HepG2 (cell line): Measurements from ENCODE around the gene ZNF384. TPM values are rescaled to one million over a fixed set of nuclear protein-coding genes. Genes with fewer than 3 reads are reported as not detected.

ENCODE experiments used
- ATM ChIP-seq: fragments of 450-650 bp; IDR thresholded peaks from 2 replicates; pipeline ENCODE4 v1.7.1; 2017; ENCODE audit warnings: mild to moderate bottlenecking, borderline replicate concordance
- BCLAF1 ChIP-seq: fragments of 450-650 bp; IDR thresholded peaks from 2 replicates; pipeline ENCODE4 v1.6.1; 2017; ENCODE audit warnings: mild to moderate bottlenecking
- CC2D1A ChIP-seq: sonication (generic); formaldehyde crosslinking; IDR thresholded peaks from 2 replicates; pipeline ENCODE4 v1.8.1; 2023; ENCODE audit warnings: mild to moderate bottlenecking, missing genetic modification reagents
- FIP1L1 ChIP-seq: fragments of 200-400 bp; formaldehyde crosslinking; IDR thresholded peaks from 2 replicates; pipeline ENCODE4 v1.6.1; 2018; ENCODE audit warnings: low read depth, mild to moderate bottlenecking, low read length, moderate library complexity, borderline replicate concordance; ENCODE audit not compliant: insufficient read depth
- FOXA3 ChIP-seq: IDR thresholded peaks from 2 replicates; pipeline ENCODE4 v1.6.1; 2016; ENCODE audit warnings: missing genetic modification reagents, missing compliant biosample characterization
- ISX ChIP-seq: sonication (generic); formaldehyde crosslinking; conservative IDR thresholded peaks from 2 replicates; pipeline ENCODE4 v1.5.0; 2020; ENCODE audit warnings: missing genetic modification reagents
- JUN ChIP-seq: sonication (generic); formaldehyde crosslinking; IDR thresholded peaks from 2 replicates; pipeline ENCODE4 v1.4.0; 2020; ENCODE audit warnings: mild to moderate bottlenecking, missing genetic modification reagents
- MAFF ChIP-seq: IDR thresholded peaks from 2 replicates; pipeline ENCODE4 v1.6.1; 2011; ENCODE audit warnings: low read depth, low read length, improper control_type of control experiment
- MEIS2 ChIP-seq: sonication (generic); formaldehyde crosslinking; IDR thresholded peaks from 2 replicates; pipeline ENCODE4 v1.9.0; 2021; ENCODE audit warnings: mild to moderate bottlenecking, missing genetic modification reagents
- NFATC3 ChIP-seq: sonication (generic); formaldehyde crosslinking; IDR thresholded peaks from 2 replicates; pipeline ENCODE4 v1.5.1; 2020; ENCODE audit warnings: mild to moderate bottlenecking, missing genetic modification reagents
- NR3C1 ChIP-seq: sonication (generic); formaldehyde crosslinking; IDR thresholded peaks from 2 replicates; pipeline ENCODE4 v1.4.0; 2020; ENCODE audit warnings: missing genetic modification reagents
- POLR2A ChIP-seq, 2 experiments: IDR thresholded peaks; 2 replicates each; pipeline ENCODE4 v1.6.1; 2011; ENCODE audit warnings: low read depth in 2 of 2, low read length in 2 of 2, mild to moderate bottlenecking in 1 of 2, moderate library complexity in 1 of 2; ENCODE audit not compliant: insufficient read depth in 1 of 2
- SIX1 ChIP-seq: sonication (generic); formaldehyde crosslinking; IDR thresholded peaks from 2 replicates; pipeline ENCODE4 v1.4.0; 2020; ENCODE audit warnings: missing genetic modification reagents, borderline replicate concordance
- SOX6 ChIP-seq, 2 experiments: fragments of 450-650 bp in 1 of 2; sonication (generic) in 1 of 2; formaldehyde crosslinking in 1 of 2; IDR thresholded peaks; 2 replicates each; pipeline versions ENCODE4 v1.4.0 to v1.6.1; 2017 to 2020; ENCODE audit warnings: antibody characterized with exemption in 1 of 2, mild to moderate bottlenecking in 1 of 2, missing genetic modification reagents in 1 of 2
- STAG1 ChIP-seq: sonication (generic); formaldehyde crosslinking; IDR thresholded peaks from 2 replicates; pipeline ENCODE4 v1.4.0; 2020; ENCODE audit warnings: missing genetic modification reagents
- TERF1 ChIP-seq: sonication (generic); formaldehyde crosslinking; IDR thresholded peaks from 2 replicates; pipeline ENCODE4 v1.8.0; 2022; ENCODE audit warnings: mild to moderate bottlenecking, missing genetic modification reagents, moderate library complexity
- U2AF1 ChIP-seq: fragments of 200-400 bp; formaldehyde crosslinking; optimal IDR thresholded peaks from 2 replicates; pipeline ENCODE3; 2017; ENCODE audit warnings: mild to moderate bottlenecking, low read depth, low read length
- ZBTB42 ChIP-seq: sonication (generic); formaldehyde crosslinking; IDR thresholded peaks from 2 replicates; pipeline ENCODE4 v1.5.0; 2020; ENCODE audit warnings: mild to moderate bottlenecking, missing genetic modification reagents
- ZBTB43 ChIP-seq: sonication (generic); formaldehyde crosslinking; conservative IDR thresholded peaks from 2 replicates; pipeline ENCODE4 v1.4.0; 2020; ENCODE audit warnings: missing genetic modification reagents
- ZNF205 ChIP-seq: IDR thresholded peaks from 2 replicates; pipeline ENCODE4 v1.6.1; 2018; ENCODE audit warnings: missing biosample characterization, missing genetic modification reagents
- ZNF329 ChIP-seq: sonication (generic); formaldehyde crosslinking; IDR thresholded peaks from 2 replicates; pipeline ENCODE4 v1.9.0; 2021; ENCODE audit warnings: low read depth, mild to moderate bottlenecking, missing genetic modification reagents
- ZNF558 ChIP-seq: sonication (generic); formaldehyde crosslinking; IDR thresholded peaks from 2 replicates; pipeline ENCODE4 v1.9.0; 2022; ENCODE audit warnings: mild to moderate bottlenecking, missing genetic modification reagents, borderline replicate concordance
- ZNF614 ChIP-seq: IDR thresholded peaks from 2 replicates; pipeline ENCODE4 v1.6.1; 2018; ENCODE audit warnings: missing biosample characterization, missing genetic modification reagents, inconsistent platforms, borderline replicate concordance
- ZNF619 ChIP-seq: sonication (generic); formaldehyde crosslinking; IDR thresholded peaks from 2 replicates; pipeline ENCODE4 v1.4.0; 2020; ENCODE audit warnings: mild to moderate bottlenecking, missing genetic modification reagents
- ZNF780A ChIP-seq: sonication (generic); formaldehyde crosslinking; IDR thresholded peaks from 2 replicates; pipeline ENCODE4 v1.8.0; 2022; ENCODE audit warnings: mild to moderate bottlenecking, missing genetic modification reagents, moderate library complexity
- ZSCAN25 ChIP-seq: sonication (generic); formaldehyde crosslinking; IDR thresholded peaks from 2 replicates; pipeline ENCODE4 v1.8.0; 2022; ENCODE audit warnings: mild to moderate bottlenecking, missing genetic modification reagents
- polyA plus RNA-seq, 8 experiments: library from polyadenylated mRNA; depleted of rRNA in 3 of 8; stranded (reverse) in 7 of 8; unstranded in 1 of 8; fragments of >200 nt; fragmentation: Illumina TruSeq in 4 of 8; extraction: Trizol in 4 of 8; gene quantifications; 2 replicates each; pipeline versions ENCODE4 v1.2.1 to v1.2.3, GENCODE V29; 2011 to 2016; ENCODE audit warnings: low read depth in 4 of 8, missing spikeins in 1 of 8, mixed read lengths in 1 of 8; ENCODE audit not compliant: insufficient read depth in 1 of 8
- total RNA-seq, 5 experiments: library from RNA; depleted of rRNA; stranded (reverse); fragments of >200 nt; fragmentation: Illumina TruSeq; extraction: Trizol; gene quantifications; 2 replicates each; pipeline ENCODE4 v1.2.3, GENCODE V29; 2016; ENCODE audit warnings: low read depth in 1 of 5

Gene ZNF384
- total and polyA plus RNA-seq, 2 of the 13 experiments (the other 11 are each of a cell fraction or from before 2014, with no cell fraction given) = 23.6 to 55.3 TPM

GRCh38 chr12:6688999-6689882 is at the start of gene ZNF384 (continued):
- TF ChIP-seq ZNF619 (CRISPR knock-in tag) (no peak), CC2D1A (CRISPR knock-in tag) (no peak), POLR2A (IDR thresholded peaks at IDR 0.05; ENCODE audit: insufficient read depth in 1 of 2, low read depth in 2 of 2, low read length in 2 of 2) (peak; percentile 57 to 76), ZNF780A (0 out of 2 replicates have a peak, but pooled peaks have one; percentile 9), ZBTB42 (CRISPR knock-in tag) (no peak), NR3C1 (no peak), MEIS2 (no peak; the same call in 1 of the 2 replicates), BCLAF1 (no peak), ZNF558 (0 out of 2 replicates have a peak, but pooled peaks have one; percentile 62), MAFF (no peak), STAG1 (CRISPR knock-in tag) (no peak), ATM (no peak), TERF1 (no peak), SIX1 (CRISPR knock-in tag) (peak; percentile 47; the same call in 1 of the 2 replicates), JUN (CRISPR knock-in tag) (no peak), FIP1L1 (no peak), FOXA3 (CRISPR knock-in tag) (peak; percentile 20; the same call in 1 of the 2 replicates), ZNF205 (no peak), U2AF1 (no peak), NFATC3 (CRISPR knock-in tag) (no peak), ZBTB43 (CRISPR knock-in tag) (no peak), SOX6 (IDR thresholded peaks at IDR 0.05) (no peak), SOX6 (CRISPR knock-in tag; IDR thresholded peaks at IDR 0.05) (peak; percentile 54), ZNF329 (0 out of 2 replicates have a peak, but pooled peaks have one; percentile 12), ZNF614 (CRISPR knock-in tag) (no peak), ISX (CRISPR knock-in tag) (no peak), ZSCAN25 (CRISPR knock-in tag) (no peak; the same call in 1 of the 2 replicates)
